ENCODE measurements around the gene MCAM. TPM values are rescaled to one million over a fixed set of nuclear protein-coding genes. Genes with fewer than 3 reads are reported as not detected.

Gene MCAM
- total RNA-seq, 2 donors from 2014 or later = 25.6 to 54.0 TPM

- Mint-ChIP-seq H3K27me3 (no peaks in the 10 kb centered on the region), H3K36me3 (ENCODE audit: low read depth) (no peaks in the 10 kb centered on the region), H3K4me1 (peaks cover 26% of the 10 kb centered on the region), H3K4me3 (no peak overlapping the region), H3K27ac (peak overlapping the region; percentile 96)
- DNase-seq (no peak), ATAC-seq (no peak)
- H3K9me3 ChIP-seq (ENCODE audit: control insufficient read depth, low read length, poor library complexity, severe bottlenecking) = no peaks in the 10 kb centered on the region
Measured at GRCh38 chr11:119267645-119268044, 49.3 kb downstream of the MCAM start.

- DNase-seq (no peak), ATAC-seq (peak; percentile 38)
- no peaks in the 10 kb centered on the region for H3K27me3 Mint-ChIP-seq
Measured at GRCh38 chr11:119266517-119267255, 50.2 kb downstream of the MCAM start.

GRCh38 chr11:119266063-119266462, 50.9 kb downstream of the MCAM start:
- H3K9me3 ChIP-seq (ENCODE audit: control insufficient read depth, low read length, poor library complexity, severe bottlenecking) = no peaks in the 10 kb centered on the region
- Mint-ChIP-seq H3K27ac (peak overlapping the region; percentile 96), H3K27me3 (no peaks in the 10 kb centered on the region), H3K4me3 (peak overlapping the region; percentile 88), H3K36me3 (ENCODE audit: low read depth) (no peaks in the 10 kb centered on the region), H3K4me1 (peaks cover 26% of the 10 kb centered on the region)
- ATAC-seq = peak; percentile 32
- no peak for DNase-seq

More at GRCh38 chr11:119266517-119267255, 50.2 kb downstream of the MCAM start:
- Mint-ChIP-seq H3K36me3 (ENCODE audit: low read depth) (no peaks in the 10 kb centered on the region), H3K4me3 (peak overlapping the region; percentile 88), H3K27ac (peak overlapping the region; percentile 96), H3K4me1 (peaks cover 26% of the 10 kb centered on the region)
- no peaks in the 10 kb centered on the region for H3K9me3 ChIP-seq (ENCODE audit: control insufficient read depth, low read length, poor library complexity, severe bottlenecking)

- Mint-ChIP-seq H3K27me3 (no peaks in the 10 kb centered on the region), H3K4me1 (peaks cover 43% of the 10 kb centered on the region), H3K36me3 (ENCODE audit: low read depth) (peaks cover 3% of the 10 kb centered on the region), H3K4me3 (no peak overlapping the region), H3K27ac (no peak overlapping the region)
- no peaks in the 10 kb centered on the region for H3K9me3 ChIP-seq (ENCODE audit: control insufficient read depth, low read length, poor library complexity, severe bottlenecking)
- DNase-seq (no peak), ATAC-seq (peak; percentile 64)
Measured at GRCh38 chr11:119263352-119263940, 53.5 kb downstream of the MCAM start.

GRCh38 chr11:119262668-119263351, 54.1 kb downstream of the MCAM start:
- Mint-ChIP-seq H3K4me3 (no peak overlapping the region), H3K36me3 (ENCODE audit: low read depth) (peaks cover 3% of the 10 kb centered on the region), H3K27me3 (no peaks in the 10 kb centered on the region), H3K4me1 (peaks cover 46% of the 10 kb centered on the region), H3K27ac (no peak overlapping the region)
- ATAC-seq = peak; percentile 60
- DNase-seq = no peak
- no peaks in the 10 kb centered on the region for H3K9me3 ChIP-seq (ENCODE audit: control insufficient read depth, low read length, poor library complexity, severe bottlenecking)

GRCh38 chr11:119258983-119259382, 57.9 kb downstream of the MCAM start:
- peaks cover 41% of the 10 kb centered on the region for H3K4me1 Mint-ChIP-seq
- no peak for ATAC-seq
- H3K27ac Mint-ChIP-seq = no peak overlapping the region
- no peaks in the 10 kb centered on the region for H3K9me3 ChIP-seq (ENCODE audit: control insufficient read depth, low read length, poor library complexity, severe bottlenecking)
- H3K36me3 Mint-ChIP-seq (ENCODE audit: low read depth) = peaks cover 7% of the 10 kb centered on the region
- peak overlapping the region; percentile 9 for H3K4me3 Mint-ChIP-seq
- no peak for DNase-seq
- H3K27me3 Mint-ChIP-seq = no peaks in the 10 kb centered on the region

Other genes with a start within 250 kb of the MCAM start
- 10 to 100 TPM; 58.3 to 68.0 TPM for gene VPS11, start 249.3 kb downstream of the MCAM start, total RNA-seq
- 1 to 10 TPM; 8.7 to 9.1 TPM for gene HMBS, start 232.2 kb downstream of the MCAM start, total RNA-seq
- gene DPAGT1, start 215.3 kb downstream of the MCAM start, total RNA-seq = 10 to 100 TPM; 18.9 to 20.5 TPM
- gene C2CD2L, start 209.8 kb downstream of the MCAM start, total RNA-seq = 10 to 100 TPM; 20.9 to 24.6 TPM
- gene HINFP, start 195.6 kb downstream of the MCAM start, total RNA-seq = 10 to 100 TPM; 22.3 to 26.1 TPM
- gene ABCG4, start 168.1 kb downstream of the MCAM start, total RNA-seq = not detected
- gene NLRX1, start 148.4 kb downstream of the MCAM start, total RNA-seq = 1 to 10 TPM; 6.6 to 6.9 TPM
- gene NHERF4, start 131.7 kb downstream of the MCAM start, total RNA-seq = 1 to 10 TPM in 1 of 2 donors, under 1 TPM in 1; 0.65 to 1.0 TPM
- 10 to 100 TPM; 36.1 to 41.9 TPM for gene CBL, start 110.8 kb downstream of the MCAM start, total RNA-seq
- 10 to 100 TPM; 15.3 to 19.0 TPM for gene RNF26, start 17.4 kb upstream of the MCAM start, total RNA-seq
- gene C1QTNF5, start 23.8 kb upstream of the MCAM start, total RNA-seq = not detected
- not detected for gene MFRP, start 29.6 kb upstream of the MCAM start, total RNA-seq
- gene USP2, start 64.6 kb upstream of the MCAM start, total RNA-seq = 1 to 10 TPM; 1.7 to 5.2 TPM
- gene THY1, start 106.0 kb upstream of the MCAM start, total RNA-seq = under 1 TPM in 1 of 2 donors, not detected in 1; 0.20 TPM